Esophagus muscularis mucosa (tissue), 4 donors: ENCODE data around the gene MAD1L1. TPM values are rescaled to one million over a fixed set of nuclear protein-coding genes. Genes with fewer than 3 reads are reported as not detected.
A peak's percentile ranks its signal among the peaks of the same experiment; 100 is the strongest.

Experiments
- DNase-seq: peaks from one replicate; pipeline ENCODE4 v3.0.0-alpha.2; 2017; ENCODE audit errors: extremely low spot score
- H3K27ac ChIP-seq, 4 donors: fragments of 200-600 bp; sonication (generic); replicated peaks in 1 of 4; 1 replicate in 3 of 4; 2 replicates in 1 of 4; pipeline ENCODE4 v1.5.1; 2016 to 2019; ENCODE audit warnings: mild to moderate bottlenecking in 1 of 4
- H3K27me3 ChIP-seq, 4 donors: fragments of 200-600 bp; sonication (generic); one replicate each; pipeline versions ENCODE4 v1.5.1 to v1.6.0; 2016 to 2019
- H3K36me3 ChIP-seq, 4 donors: fragments of 200-600 bp; sonication (generic); one replicate each; pipeline ENCODE4 v1.5.1; 2016 to 2019
- H3K4me1 ChIP-seq, 4 donors: fragments of 200-600 bp; sonication (generic); one replicate each; pipeline ENCODE4 v1.5.1; 2016 to 2019
- H3K4me3 ChIP-seq, 4 donors: fragments of 200-600 bp; sonication (generic); 1 replicate in 2 of 4; 2 replicates in 2 of 4; pipeline ENCODE4 v1.5.1; 2016 to 2019; ENCODE audit warnings: mild to moderate bottlenecking in 4 of 4, moderate library complexity in 1 of 4
- H3K9me3 ChIP-seq, 4 donors: fragments of 200-600 bp; sonication (generic); 1 replicate in 3 of 4; 2 replicates in 1 of 4; pipeline ENCODE4 v1.5.1; 2016 to 2019
- EP300 ChIP-seq: sonication (generic); formaldehyde crosslinking; IDR thresholded peaks from one replicate; pipeline ENCODE4 v1.6.1; 2017; ENCODE audit warnings: antibody characterized with exemption
- POLR2A ChIP-seq: fragments of 450-650 bp; IDR thresholded peaks from one replicate; pipeline ENCODE4 v1.6.1; 2017; ENCODE audit warnings: antibody characterized with exemption, moderate library complexity, mild to moderate bottlenecking, low read depth
- POLR2AphosphoS5 ChIP-seq, 2 donors: sonication (generic); formaldehyde crosslinking; IDR thresholded peaks; one replicate each; pipeline ENCODE4 v1.6.1; 2017; ENCODE audit warnings: antibody characterized with exemption in 2 of 2
- WGBS: methylation state at CpG from one replicate; pipeline ENCODE4 v1.1.5; 2018; 5-methylcytosine and 5-hydroxymethylcytosine counted together
- intact Hi-C: fragments of 100-400 bp; cut with DNase I; formaldehyde crosslinking; loops from one replicate; pipeline ENCODE4 v1.15.1; 2023
- total RNA-seq, 4 donors: library from RNA; depleted of rRNA; stranded (reverse); fragments of >200 nt; gene quantifications; one replicate each; pipeline versions ENCODE4 v1.1.0 to v1.2.1, GENCODE V29; 2016
- TF ChIP-seq, protein P1 (sequence below), 3 experiments: fragments of 200-600 bp in 2 of 3; fragments of 450-650 bp in 1 of 3; sonication (generic) in 2 of 3; IDR thresholded peaks; one replicate each; pipeline ENCODE4 v1.5.1; 2017 to 2019; ENCODE audit warnings: antibody characterized with exemption in 3 of 3, mild to moderate bottlenecking in 2 of 3, moderate library complexity in 1 of 3

Gene MAD1L1
- total RNA-seq, 4 donors from 2014 or later: 22.2 to 33.1 (median 29.5) TPM

DNA sequence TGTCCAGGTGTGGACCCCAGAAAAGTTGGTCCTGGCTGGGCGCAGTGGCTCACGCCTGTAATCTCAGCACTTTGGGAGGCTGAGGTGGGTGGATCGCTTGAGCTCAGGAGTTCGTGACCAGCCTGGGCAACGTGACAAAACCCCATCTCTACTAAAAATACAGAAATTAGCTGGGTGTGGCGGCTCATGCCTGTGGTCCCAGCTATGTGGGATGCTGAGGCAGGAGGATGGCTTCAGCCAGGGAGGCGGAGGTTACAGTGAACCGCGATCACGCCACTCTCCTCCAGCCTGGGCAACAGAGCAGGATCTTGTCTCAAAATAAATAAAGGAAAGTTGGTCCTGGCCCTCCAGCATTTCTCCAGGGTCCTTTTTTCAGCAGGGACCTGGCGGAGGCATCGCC is 10.7 kb upstream of the MAD1L1 start:
- Histone ChIP-seq H3K9me3 (no peaks in the 10 kb centered on the region), H3K4me1 (peaks cover 18 to 31% (median 23%) of the 10 kb centered on the region in 4 donors), H3K27me3 (no peaks in the 10 kb centered on the region), H3K27ac (no peak overlapping the region), H3K4me3 (no peak overlapping the region), H3K36me3 (peaks cover 9 to 12% (median 11%) of the 10 kb centered on the region in 4 donors)
- intact Hi-C loops: no loop called here
- 93% methylated on average over 11 of the region's 12 CpGs for WGBS
- DNase-seq: no peak
- TF ChIP-seq POLR2A (no peak), POLR2AphosphoS5 (IDR thresholded peaks at IDR 0.05) (no peak), EP300 (no peak)
- TF ChIP-seq, protein P1, sequence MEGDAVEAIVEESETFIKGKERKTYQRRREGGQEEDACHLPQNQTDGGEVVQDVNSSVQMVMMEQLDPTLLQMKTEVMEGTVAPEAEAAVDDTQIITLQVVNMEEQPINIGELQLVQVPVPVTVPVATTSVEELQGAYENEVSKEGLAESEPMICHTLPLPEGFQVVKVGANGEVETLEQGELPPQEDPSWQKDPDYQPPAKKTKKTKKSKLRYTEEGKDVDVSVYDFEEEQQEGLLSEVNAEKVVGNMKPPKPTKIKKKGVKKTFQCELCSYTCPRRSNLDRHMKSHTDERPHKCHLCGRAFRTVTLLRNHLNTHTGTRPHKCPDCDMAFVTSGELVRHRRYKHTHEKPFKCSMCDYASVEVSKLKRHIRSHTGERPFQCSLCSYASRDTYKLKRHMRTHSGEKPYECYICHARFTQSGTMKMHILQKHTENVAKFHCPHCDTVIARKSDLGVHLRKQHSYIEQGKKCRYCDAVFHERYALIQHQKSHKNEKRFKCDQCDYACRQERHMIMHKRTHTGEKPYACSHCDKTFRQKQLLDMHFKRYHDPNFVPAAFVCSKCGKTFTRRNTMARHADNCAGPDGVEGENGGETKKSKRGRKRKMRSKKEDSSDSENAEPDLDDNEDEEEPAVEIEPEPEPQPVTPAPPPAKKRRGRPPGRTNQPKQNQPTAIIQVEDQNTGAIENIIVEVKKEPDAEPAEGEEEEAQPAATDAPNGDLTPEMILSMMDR (IDR thresholded peaks at IDR 0.05): no peak

DNA sequence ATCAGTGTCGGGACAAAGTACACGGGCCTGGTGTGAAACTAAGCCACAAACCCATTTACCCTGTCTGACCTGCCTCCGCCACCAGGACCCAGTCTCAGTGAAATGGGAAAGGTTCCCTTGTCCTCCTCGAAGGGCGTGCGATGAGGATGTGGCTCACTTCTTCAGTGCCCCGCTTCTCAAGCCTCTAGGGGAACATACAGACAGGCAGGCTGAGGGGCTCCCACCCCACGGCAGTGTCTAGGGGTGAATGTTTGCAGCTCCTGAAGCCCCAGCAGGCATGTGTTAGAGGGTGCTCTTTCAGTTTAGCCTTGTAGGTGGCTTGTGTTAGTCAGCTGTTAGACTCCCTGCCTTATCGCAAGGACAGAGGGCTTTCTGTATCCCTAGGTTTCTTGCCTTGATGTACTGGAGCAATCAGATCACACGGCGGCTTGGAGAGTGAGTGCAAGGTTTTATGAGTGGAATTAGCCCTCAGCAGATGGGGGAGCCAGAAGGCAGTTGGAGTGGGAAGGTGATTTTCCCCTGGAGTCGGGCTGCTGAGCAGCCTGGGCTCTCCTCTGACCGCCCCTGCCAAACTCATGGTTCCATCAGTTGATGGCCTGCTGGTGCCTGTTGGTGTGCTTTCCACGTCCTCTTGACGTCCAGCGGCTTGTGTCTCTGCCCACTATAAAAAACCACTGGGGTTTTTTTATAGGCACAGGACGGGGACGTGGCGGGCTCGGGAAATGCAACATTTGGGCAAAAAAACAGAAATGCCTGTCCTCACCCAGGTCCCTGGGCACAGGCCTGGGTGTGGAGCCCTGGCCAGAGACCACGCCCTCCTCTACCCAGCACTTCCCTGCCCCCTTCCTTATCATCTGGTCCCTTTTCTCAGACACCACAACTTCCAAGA is 10.0 kb upstream of the MAD1L1 start:
- DNase-seq: no peak
- H3K36me3 ChIP-seq: peaks cover 12 to 19% (median 17%) of the 10 kb centered on the region in 4 donors
- H3K27me3 ChIP-seq: no peaks in the 10 kb centered on the region
- no peak for TF ChIP-seq POLR2A
- TF ChIP-seq, protein P1 (IDR thresholded peaks at IDR 0.05): peak in 1 of 3 experiments; percentile 2
- H3K4me3 ChIP-seq: peak overlapping the region; percentile 84 to 100 (median 94)
- WGBS: 31% methylated on average over 19 of the region's 21 CpGs
- peak overlapping the region in 3 of 4 donors; percentile 67 to 77 (median 68) for H3K27ac ChIP-seq
- H3K9me3 ChIP-seq: no peaks in the 10 kb centered on the region
- intact Hi-C loops: no loop called here
- peaks cover 18 to 29% (median 23%) of the 10 kb centered on the region in 4 donors for H3K4me1 ChIP-seq

DNA sequence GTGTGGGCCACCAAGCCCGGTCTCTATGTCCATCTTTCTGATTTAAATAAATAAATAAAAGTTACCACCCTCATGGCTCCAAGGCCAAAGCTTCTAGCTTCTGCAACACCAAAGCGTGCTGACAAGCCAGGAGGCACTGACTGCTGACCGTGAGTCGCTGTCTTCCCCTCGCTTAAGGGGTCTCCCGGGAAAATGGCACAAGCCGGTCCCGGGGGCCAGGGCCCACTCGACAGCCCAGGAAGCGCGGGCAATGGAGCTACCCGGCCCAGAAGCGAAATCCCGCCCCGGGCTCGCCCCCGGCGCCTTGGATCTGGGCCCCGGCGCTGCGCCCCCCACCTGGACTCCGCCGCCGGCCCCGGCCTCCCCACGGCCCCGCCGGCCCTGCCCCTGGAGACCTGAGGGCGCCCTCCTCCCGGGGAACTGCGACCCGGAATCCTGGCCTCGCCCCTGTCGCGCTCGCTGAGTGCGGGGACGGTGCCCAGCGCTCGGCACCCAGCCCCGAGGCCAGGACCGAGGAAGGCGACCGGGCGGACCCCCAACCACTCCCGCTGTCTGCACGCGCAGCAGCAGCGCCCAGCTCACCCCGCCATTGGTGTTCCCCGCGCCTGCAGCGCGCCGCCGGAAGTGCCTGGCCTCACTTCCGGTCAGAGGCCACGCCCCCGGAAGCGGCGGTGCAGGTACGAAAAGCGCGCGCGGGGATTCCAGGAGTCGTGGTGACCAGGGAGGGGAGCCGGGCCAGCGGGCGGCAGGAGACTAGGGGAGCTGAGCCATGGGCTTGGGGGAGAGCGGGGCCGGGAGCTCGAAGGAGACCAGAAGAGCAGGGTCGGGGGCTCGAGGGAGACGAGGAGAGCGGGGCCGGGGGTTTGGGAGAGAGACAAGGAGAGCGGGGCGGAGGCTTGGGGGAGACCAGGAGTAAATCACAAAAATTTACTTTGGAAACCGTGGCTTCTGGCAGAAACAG is 9.1 kb upstream of the MAD1L1 start, which contains the start of the genes MRM2 and NUDT1:
TSS of gene MRM2 (minus strand) at position 626 of the 961 bp plus-strand sequence. CDS start at position 590, 36 bp downstream.
TSS of gene NUDT1 (plus strand) at position 647 of the 961 bp plus-strand sequence. CDS start 2,349 bp downstream, outside the sequence.
- no peak for TF ChIP-seq POLR2A
- peak; percentile 86 for TF ChIP-seq POLR2AphosphoS5 (IDR thresholded peaks at IDR 0.05)
- intact Hi-C loops: no loop called here
- peaks cover 18 to 29% (median 23%) of the 10 kb centered on the region in 4 donors for H3K4me1 ChIP-seq
- H3K27ac ChIP-seq: peak within 1 kb of the TSS; percentile 67 to 77 (median 70)
- no peaks in the 10 kb centered on the region for H3K27me3 ChIP-seq
- 3% methylated on average over 13 of the region's 81 CpGs for WGBS
- DNase-seq: peak; percentile 95
- H3K9me3 ChIP-seq: no peaks in the 10 kb centered on the region
- peak within 1 kb of the TSS; percentile 84 to 100 (median 94) for H3K4me3 ChIP-seq
- H3K36me3 ChIP-seq: peaks cover 17 to 28% (median 26%) of the 10 kb centered on the region in 4 donors

GRCh38 chr7:2239242-2239641 is 6.5 kb upstream of the MAD1L1 start:
- intact Hi-C loops: no loop called here
- H3K27me3 ChIP-seq: no peaks in the 10 kb centered on the region
- no peak for DNase-seq
- TF ChIP-seq, protein P1 (IDR thresholded peaks at IDR 0.05): no peak
- TF ChIP-seq POLR2A: no peak
- TF ChIP-seq EP300: no peak
- no peak for TF ChIP-seq POLR2AphosphoS5 (IDR thresholded peaks at IDR 0.05)
- peaks cover 30 to 54% (median 44%) of the 10 kb centered on the region in 4 donors for H3K36me3 ChIP-seq
- H3K4me3 ChIP-seq: no peak overlapping the region
- H3K9me3 ChIP-seq: no peaks in the 10 kb centered on the region
- H3K27ac ChIP-seq: no peak overlapping the region
- peaks cover 18 to 29% (median 23%) of the 10 kb centered on the region in 4 donors for H3K4me1 ChIP-seq
- WGBS: 93% methylated on average over 17 of the region's 17 CpGs
